ENCODE results near the gene CTSE.

DNA sequence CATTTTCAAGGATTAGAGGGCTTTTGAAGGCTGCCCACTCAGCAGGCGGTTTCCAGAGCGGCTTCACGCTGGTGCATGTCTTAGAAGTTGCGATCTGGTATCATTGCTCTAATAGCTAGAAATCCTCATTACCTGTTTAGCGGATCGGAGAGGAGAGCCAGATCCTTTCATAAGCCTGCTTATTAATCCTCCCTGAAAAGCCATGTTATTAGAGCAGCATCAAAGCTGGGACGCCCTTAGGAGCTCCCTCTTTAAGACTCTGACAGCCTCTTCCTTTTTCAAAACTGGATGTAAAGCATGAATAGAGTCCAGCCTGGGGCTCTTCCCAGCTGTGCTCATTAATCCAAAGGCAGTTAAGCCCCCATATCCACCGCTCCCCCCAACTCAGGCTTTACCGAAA, 13.9 kb upstream of the CTSE start:
- TF ChIP-seq TAF1 (IDR thresholded peaks at IDR 0.05; ENCODE audit: low read depth) (no peak), YY1 (IDR thresholded peaks at IDR 0.05; ENCODE audit: low read depth) (no peak), TCF12 (IDR thresholded peaks at IDR 0.05; ENCODE audit: low read depth) (no peak), EP300 (IDR thresholded peaks at IDR 0.05; ENCODE audit: borderline replicate concordance) (no peak), USF1 (IDR thresholded peaks at IDR 0.05) (no peak), NFIC (IDR thresholded peaks at IDR 0.05) (no peak), MAX (IDR thresholded peaks at IDR 0.05) (no peak), CEBPB (IDR thresholded peaks at IDR 0.05) (no peak), FOXM1 (IDR thresholded peaks at IDR 0.05; ENCODE audit: borderline replicate concordance, low read depth) (no peak), ZBTB7A (IDR thresholded peaks at IDR 0.05; ENCODE audit: low read depth) (no peak)
- TF ChIP-seq, protein P1, sequence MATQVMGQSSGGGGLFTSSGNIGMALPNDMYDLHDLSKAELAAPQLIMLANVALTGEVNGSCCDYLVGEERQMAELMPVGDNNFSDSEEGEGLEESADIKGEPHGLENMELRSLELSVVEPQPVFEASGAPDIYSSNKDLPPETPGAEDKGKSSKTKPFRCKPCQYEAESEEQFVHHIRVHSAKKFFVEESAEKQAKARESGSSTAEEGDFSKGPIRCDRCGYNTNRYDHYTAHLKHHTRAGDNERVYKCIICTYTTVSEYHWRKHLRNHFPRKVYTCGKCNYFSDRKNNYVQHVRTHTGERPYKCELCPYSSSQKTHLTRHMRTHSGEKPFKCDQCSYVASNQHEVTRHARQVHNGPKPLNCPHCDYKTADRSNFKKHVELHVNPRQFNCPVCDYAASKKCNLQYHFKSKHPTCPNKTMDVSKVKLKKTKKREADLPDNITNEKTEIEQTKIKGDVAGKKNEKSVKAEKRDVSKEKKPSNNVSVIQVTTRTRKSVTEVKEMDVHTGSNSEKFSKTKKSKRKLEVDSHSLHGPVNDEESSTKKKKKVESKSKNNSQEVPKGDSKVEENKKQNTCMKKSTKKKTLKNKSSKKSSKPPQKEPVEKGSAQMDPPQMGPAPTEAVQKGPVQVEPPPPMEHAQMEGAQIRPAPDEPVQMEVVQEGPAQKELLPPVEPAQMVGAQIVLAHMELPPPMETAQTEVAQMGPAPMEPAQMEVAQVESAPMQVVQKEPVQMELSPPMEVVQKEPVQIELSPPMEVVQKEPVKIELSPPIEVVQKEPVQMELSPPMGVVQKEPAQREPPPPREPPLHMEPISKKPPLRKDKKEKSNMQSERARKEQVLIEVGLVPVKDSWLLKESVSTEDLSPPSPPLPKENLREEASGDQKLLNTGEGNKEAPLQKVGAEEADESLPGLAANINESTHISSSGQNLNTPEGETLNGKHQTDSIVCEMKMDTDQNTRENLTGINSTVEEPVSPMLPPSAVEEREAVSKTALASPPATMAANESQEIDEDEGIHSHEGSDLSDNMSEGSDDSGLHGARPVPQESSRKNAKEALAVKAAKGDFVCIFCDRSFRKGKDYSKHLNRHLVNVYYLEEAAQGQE (IDR thresholded peaks at IDR 0.05; ENCODE audit: low read depth) = no peak

All from Ishikawa (cell line).